Activated CD4-positive, alpha-beta T cell treated with anti-CD3 and anti-CD28 coated beads, Interleukin-2, amount 50 U/mL, for 24 hours (primary cell): ENCODE results near the gene MST1R.
A peak's percentile ranks its signal among the peaks of the same experiment; 100 is the strongest.

Experiments used
- DNase-seq, 2 donors: peaks; one replicate each; pipeline ENCODE4 v3.0.0-alpha.2; 2020; ENCODE audit warnings: low read depth in 1 of 2, low spot score in 1 of 2

Gene MST1R

DNA sequence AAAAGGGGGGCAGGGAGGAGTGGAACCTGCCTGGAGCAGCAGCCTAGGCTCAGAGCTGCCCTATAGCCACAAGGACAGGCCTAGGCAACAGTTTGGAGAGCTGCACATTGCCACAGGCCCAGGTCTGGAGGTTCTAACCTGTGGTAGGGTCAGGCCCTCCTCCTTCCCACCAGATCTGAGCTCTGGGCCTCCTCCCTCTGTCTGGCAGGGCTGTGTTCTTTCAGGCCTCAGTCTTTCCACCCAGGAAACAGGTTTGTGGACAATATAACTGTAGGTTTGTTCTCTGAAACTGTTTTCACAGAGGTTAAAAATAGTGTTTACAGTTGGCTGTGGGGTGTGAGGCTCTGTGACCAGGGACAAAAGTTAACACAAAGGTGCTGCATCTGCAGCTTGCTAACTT is 25.0 kb downstream of the MST1R start:
- no peak for DNase-seq

DNA sequence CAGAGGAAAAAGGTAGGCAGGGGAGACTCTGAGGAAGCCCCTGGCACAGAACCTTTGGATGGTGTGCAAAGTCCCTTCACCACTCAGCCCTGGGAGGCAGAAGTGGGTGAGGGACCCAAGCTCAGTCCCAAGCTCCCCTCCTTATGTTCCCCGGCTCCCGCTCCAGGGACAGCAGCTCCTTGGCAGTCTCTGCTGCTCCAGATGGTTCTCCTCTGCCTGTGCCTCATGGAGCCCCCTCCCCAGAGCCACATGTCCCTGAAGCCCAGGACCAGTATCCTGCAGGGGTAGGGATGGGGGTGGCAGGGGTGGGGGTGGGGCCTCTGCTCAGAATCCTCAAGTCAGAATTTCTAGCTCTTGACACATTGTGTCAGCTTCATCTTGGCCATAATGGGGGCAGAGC is 26.0 kb downstream of the MST1R start:
- no peak for DNase-seq

DNA sequence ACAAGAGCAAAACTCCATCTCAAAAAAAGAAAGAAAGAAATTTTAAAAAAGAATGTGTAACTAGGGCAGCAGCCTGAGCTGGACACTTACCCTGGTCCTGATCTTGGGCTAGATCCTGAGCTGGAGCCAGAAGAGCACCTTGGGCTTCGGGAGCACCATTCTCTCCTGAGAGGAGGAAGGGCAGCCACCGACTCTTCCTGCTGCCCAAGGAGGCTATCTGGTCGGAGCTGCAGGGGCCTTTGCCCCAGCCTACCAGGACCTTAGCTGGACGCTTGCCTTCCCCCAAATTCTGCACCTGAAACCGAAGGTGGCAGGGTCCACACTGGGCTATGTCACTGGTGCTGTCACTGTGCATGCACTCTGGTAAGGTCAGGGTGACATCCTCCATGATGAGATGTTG is 27.1 kb downstream of the MST1R start:
- DNase-seq: no peak

DNA sequence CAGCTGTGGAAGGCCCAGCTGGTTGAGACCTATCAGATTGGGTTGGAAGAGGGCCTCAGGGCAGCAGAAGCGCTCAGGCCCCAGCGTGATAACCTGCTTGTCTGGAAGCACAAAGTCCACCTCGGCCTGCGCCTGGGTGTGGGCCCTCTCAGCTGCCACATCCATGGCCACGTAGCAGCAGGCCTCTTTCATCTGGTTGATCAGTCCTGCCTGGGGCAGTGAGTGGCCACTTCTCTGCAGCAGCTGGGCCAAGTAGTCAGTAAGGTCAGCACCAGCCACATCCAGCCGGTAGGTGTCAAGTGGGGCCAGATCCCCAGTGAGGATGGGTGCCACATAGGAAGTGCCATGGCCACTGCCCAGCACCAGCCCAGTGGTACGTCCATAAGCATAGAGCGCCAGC is 30.1 kb downstream of the MST1R start:
- no peak for DNase-seq

DNA sequence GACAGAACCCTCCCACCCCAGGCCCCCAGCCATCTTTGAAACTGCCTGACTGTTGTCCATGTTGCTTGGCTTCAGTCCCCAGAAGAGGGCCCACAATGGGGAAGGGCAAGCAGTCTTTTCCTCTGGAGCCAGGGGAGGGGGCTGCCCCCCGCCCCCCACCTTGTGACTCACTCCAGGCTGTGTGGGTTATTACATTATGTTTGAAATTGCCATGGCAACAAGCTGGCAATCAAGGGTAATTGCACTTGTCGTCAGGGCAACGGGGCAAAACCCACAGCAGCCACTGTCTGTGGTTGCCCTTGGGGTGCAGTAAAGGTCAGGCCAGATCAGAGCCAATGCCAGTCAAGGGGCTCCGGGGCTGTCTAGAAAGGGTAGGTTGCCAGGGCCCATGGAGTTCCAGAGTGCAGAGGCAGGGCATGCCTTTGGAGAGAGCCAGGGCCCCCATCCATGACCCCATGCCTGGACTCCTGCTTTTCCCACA is 30.8 kb downstream of the MST1R start:
- no peak for DNase-seq

DNA sequence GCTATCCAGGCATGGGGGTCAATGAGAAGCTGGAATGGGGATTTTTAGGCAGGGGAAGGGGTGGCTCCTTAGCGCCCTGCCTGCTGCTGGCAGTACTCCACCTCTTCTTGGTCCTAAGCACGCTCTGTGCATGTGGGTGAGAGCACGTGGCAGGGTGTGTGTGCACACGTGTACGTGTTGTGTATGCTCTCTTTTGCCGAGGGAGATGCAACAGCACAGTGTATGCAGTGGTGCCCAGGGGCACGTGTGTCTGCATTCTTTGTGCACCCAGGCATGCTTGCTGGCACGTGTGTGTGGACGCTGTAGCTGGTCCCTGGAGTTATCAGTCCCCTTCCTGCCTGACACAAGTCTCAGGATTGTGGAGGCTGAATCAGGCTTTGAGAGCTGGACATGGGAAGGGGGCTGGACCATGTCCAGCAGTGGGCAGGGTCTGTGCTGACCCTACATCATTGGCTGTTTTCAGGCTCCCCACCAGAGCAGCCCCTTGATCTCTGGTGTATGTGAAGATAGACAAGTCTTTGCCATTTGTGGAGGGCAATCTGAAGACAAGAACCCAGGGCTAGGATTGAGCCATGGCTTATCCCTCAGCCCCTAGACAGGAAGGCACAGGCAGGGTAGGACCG is 32.0 kb downstream of the MST1R start:
- no peak for DNase-seq

DNA sequence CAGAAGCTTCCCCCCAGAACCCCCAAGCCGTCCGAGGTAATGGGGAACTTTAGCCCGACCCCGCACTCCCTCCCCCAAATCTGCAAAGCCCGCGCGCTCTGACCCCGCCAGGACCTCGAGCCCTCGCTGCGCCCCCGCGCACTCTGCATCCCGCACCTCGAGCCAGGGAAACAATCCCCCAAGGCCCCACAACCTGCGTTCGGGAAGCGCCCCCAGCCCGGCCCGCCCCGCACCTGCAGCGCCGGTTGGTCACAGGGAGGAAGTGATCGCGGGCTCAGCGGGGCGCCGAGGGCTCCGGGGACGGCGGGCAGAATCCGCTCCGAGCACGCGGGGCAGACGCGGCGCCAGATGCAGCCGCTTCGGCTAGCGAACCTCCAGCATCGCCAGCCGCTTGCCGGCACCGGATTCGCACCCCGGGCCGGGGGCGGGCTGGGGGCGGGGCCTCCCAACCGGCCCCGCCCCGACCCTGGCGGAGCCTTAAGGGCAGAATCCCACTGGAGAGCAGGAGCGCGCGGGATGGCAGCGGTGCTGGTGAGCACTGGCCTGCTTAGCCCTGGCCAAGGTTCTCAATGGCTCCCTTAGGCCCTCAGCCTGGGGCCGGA is 34.0 kb downstream of the MST1R start, which contains the start of gene CAMKV:
CAMKV (minus strand) TSS at position 382 of the 602 bp plus-strand sequence. CDS start 7,518 bp downstream, outside the sequence.
- DNase-seq: no peak

DNA sequence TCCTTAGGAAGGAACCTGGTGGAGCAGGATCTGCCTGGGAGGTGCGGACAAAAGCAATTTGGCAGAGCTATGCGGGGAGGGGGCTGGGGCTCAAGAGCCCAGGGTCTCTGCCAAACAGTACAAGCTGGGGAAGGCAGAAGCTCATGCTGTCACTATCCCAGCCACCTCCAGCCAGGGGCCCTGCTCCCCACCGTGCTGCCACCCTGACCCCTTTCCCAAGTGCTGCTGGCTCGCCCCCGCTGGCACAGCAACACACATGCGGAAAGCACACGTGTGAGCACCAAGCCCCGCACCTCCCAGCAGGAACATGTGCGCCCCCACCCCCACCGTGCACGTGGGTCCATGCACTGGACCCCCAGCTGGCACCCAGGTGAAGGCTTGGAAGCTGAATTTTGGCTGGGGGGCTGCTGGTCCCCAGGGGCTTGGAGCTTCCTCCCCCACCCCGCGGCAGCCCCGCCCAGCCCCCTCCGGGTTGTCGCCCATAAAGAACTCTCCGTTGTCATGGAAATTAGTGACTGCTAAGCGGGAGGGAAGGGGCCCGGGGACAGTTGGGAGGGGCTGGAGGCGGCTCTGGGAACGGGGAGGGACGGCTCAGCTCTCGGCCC is 34.7 kb downstream of the MST1R start:
- DNase-seq: no peak

DNA sequence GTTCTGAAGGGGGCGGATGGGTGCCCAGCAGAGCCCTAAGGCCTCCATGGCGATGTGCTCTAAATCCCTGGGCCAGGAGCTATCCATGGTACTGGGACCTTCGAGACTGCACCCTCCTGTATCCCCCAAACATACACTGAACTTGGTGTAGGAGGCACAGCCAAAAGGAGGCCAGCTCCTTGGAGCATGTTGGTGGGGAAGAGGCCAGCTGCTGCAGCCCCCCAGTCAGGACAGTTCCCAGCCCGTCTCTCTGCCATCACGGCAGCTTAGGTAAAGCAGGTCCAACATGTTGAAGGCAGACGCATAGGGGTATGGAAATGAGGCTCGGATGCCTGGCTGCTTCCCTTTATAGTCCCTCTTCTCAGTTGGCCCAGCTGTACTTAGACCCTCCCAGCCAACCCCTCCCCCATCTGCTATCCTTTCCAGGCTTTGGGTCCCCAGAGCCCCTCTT is 35.8 kb downstream of the MST1R start:
- no peak for DNase-seq

DNA sequence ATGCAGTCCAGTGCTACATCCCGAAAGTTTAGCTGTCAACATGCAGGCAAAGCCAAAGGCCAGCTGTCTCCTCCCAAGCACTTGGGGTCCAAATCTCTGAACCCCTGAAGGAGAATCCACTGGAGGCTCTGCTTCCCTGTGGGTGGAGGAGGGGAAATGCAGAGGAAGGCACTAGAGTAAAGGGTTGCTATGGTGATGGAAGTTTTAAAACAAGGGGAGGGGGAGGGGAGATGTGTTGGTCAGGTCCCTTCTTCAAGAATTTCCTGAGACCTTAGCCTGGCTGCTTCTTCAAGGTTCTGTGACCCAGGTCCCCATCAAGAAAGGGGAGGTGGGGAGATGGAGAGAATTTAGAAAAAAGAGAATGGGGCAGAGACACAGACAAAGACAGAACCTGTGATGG is 36.3 kb downstream of the MST1R start:
- no peak for DNase-seq

DNA sequence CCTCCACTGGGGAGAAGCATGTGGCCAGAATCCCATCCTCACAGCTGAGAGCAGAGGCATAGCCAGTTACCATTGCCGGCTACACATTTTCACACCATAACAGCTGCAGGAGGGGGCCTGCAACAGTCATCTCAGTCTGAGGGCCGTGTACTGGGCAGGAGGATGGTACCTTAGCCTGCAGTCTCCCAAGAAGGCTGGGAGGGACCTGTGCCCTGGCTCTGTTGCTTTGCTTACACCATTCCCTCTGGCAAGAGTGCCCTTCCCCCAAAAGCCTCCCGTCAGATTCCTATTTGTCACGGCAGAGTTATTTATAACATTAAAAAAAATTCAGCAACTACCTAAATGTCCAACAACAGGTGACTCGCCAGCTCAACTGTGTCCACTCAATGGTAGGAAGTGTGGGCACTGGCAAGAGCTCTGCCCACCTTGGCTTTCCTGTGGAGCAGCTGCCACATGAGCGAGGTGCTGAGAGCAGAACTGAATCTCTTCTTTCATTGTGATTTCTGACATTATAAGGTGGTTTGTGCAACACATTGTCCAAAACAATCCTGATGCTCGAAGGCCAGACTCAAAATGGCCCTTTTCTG is 38.4 kb downstream of the MST1R start:
- DNase-seq: no peak

DNA sequence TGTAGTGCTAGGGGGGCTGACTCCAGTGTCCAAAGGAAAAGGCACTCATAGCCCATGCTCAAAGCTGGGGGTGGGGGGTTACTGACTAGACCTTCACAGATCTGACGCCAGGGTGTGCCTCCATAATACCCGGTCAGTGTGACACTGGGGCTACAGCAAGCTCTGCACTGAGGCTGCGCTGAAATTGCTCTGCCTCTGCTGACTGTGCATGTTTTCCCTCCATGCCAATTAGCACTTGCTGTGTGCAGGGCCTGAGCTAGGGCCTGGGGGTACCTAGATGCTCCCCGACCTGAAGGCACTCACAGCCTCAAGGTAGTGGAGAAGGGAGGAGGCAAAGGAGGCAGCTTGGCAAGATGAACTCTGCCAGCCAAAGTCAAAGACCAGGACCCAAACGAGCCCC is 39.2 kb downstream of the MST1R start:
- DNase-seq: no peak

DNA sequence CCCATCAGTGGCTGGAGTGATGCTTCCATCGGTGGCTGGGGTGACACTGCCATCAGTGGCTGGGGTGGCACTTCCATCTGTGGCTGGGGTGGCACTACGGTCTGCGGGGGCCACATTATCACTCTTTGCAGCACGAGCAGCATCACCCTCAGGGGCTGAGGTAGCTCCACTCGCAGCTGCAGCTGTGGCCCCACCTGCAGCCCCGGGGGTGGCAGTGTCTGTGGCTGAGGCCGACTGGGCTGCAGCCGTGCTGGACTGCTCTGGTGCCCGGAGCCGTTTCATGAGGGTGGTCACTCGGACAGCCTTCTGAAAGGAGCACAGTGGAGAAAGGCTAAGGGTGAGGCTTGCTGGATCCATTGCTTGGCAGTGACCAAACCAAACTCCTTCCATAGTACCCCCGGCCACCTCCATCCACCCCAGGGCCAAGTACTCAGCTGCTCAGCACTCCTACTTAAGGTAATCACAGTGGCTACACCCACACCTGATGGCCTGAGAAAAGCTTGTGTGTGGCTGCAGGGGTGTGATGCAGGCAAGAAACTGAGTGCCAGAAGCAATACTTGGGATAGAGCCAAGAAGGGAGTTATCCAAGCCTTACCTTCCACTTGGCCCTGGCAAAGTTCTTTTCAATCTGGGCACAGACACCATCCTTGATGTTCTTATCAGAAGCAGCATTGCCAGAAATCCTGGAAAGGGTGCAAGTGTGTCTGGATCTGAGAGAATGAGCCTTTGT is 43.9 kb downstream of the MST1R start:
- DNase-seq: no peak

DNA sequence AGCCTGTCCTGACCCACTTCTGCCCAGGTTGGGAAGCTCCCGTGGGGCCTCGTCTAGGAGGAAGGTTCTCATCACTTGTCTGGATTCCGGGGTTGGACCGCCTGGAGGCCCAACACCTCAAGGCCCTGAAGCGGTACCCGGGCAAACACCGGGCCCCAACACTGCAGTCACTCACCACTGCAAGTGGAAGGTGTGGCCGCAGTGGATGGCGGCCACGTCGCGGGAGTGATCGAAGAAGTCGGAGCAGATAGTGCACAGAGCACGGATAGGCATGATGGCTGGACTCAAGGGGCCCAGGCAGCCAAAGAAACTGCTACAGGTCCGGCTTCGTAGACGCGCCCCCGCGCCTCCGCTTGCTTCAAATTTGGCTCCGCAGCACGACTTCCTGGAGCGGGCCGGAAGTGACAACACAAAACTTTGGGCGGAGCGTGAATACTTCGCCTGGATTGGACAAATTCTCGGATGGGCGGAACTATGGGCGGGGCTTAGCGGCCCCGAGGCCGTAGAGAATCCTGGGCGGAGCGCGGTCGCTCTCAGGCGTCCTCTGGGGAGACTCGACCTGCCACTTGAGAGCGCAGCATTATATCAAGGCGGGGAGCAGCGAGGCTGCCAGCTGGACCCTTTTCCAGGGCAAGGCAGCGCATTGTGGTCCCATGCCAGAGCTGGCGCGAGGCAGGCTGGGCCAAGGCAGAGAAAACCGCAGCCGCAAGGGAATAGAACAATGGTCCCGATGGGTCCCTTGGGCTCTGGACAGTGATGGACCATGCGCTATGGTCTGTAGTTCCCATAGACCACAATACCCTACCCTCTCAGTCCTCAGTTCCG is 47.3 kb downstream of the MST1R start, which contains the start of gene TRAIP:
TRAIP (minus strand) TSS at position 384 of the 825 bp plus-strand sequence; CDS start at position 273, 111 bp downstream.
- DNase-seq: peak; percentile 90 to 92

DNA sequence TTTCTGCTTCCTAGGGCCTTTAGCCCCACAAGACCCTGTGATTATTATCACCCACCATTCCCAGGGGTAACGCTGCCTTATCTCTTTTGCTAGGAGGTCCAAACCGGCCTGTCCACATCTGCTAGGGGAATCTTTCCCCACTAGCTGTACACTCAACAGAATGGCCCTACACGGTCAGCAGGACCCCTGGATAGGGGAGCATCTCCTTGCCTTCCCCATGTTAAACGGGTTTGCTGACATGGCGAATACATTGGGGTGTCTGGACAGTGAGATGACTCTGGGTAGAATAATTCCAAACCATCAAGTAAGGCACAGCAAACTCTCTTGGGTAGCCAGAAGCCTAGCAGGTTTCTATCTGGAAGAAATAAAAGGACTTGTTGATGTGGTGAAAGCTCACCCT is 48.0 kb downstream of the MST1R start:
- no peak for DNase-seq

DNA sequence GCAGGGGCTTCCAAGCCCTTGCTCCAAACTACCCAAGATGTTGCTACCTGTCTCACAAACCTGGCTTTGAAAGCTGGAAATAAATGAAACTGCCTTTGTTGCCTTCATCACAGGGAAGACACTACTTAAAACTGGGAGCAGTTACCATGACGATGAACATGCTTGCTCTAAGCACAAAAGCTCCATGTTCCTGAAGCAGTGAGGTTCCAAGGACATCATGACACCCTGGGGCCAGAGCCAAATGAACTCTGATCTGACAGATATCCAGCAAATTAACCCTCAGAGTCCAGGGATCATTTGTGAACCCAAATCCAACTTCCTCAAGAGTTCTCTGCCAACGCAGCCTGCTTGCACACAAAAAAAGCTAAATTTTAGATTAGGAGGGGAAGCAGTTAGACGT is 58.0 kb downstream of the MST1R start:
- DNase-seq: no peak

DNA sequence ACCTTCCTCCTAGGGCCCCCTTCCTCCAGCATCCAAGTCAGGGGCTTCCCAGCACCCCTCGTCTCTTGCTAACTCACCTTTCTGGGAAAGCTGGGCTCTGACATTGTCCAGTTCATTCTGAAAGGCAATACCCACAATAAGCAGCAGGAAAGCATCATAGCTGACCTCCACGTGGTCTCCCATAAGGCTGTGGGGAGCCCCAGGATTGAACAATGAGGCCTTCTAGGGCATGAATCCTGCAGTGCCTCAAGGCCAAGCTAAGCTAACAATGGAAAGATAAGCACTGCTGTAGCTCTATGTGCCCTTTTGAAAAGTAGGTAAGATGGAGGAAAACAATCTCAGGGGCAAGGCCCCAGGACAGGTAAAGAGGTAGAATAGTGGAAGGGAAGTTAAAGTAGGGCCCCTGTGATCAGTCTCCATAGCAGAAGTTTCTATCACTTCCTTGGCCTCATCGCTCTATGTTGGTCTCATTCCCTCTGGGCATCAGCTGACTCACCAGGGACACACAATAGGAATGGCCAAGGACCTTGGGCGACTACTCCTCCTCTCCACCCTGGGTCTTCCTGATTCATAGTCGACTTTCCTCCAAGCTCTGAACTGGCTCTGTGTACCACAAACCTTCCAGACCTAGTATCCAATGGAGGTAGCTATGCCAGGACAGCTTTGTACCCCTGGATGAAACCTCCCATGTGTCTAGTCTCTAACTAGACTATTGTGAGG is 59.0 kb downstream of the MST1R start:
- no peak for DNase-seq

DNA sequence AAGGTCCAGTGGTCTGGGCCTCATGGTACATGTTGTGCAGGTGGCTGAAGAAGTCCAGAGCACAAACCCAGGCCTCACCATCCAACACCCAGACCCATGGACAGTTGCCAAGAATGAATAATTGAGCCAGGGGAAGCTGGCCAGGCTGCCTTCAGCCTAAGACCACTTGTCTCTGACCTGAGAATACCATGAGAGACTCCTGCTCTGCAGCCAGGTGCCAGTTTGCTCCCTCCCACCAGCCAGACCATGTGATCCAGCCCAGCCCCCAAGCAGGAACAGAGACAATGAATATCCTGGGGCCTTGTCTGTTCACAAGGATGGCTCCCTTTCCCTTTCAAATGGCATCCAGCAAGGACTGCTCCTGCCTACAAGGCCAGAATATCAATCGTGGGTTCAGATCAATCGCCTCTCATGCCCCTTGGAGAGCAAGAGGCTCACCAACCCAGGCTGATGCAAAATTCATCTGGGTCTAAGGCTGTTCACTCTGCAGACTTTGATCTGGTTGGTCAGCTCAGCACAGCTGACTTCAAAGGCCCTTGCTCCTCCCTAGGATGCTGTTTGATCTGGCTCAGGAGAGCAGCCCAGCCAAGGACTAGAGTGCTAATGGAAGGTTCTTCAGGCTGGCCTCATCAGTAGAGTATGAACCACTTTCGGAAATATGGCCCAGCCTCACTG is 60.7 kb downstream of the MST1R start:
- no peak for DNase-seq

DNA sequence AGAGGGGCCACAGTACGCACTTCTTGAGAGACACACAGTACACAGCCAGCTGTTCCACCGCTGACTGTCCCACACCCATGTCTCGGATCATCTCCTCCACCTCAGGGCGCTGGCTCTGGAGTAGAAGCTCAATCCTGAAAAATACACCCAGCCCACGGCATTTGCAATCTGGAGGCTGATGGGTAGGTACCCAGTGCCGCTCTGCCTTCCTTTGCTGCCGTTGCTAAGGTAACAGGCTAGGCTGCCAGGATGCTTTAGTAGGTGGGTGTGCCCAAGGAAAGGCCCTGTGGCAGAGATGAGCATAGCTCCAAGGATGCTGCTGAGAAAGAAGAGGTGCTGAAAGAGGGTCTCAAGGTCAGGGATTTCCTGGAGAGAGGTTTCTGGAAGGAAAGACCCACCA is 61.9 kb downstream of the MST1R start:
- DNase-seq: no peak
